Adrenal gland (tissue), 12 donors: ENCODE measurements around the gene RAD9A. TPM values are rescaled to one million over a fixed set of nuclear protein-coding genes. Genes with fewer than 3 reads are reported as not detected.

Source experiments
- DNase-seq, 7 donors: peaks; one replicate each; pipeline ENCODE4 v3.0.0-alpha.2; 2019 to 2020
- H3K27ac ChIP-seq, 5 donors: fragments of 200-600 bp; sonication (generic) in 4 of 5; 1 replicate in 3 of 5; 2 replicates in 2 of 5; pipeline versions ENCODE4 v1.5.1 to v1.8.0; 2016 to 2020; ENCODE audit warnings: mild to moderate bottlenecking in 1 of 5
- H3K27me3 ChIP-seq: fragments of 200-600 bp; 2 replicates; pipeline ENCODE4 v1.8.0; 2021
- H3K36me3 ChIP-seq, 2 donors: fragments of 200-600 bp; replicated peaks in 1 of 2; 1 replicate in 1 of 2; 2 replicates in 1 of 2; pipeline versions ENCODE4 v1.5.1 to v1.8.0; 2018 to 2022
- H3K4me1 ChIP-seq, 2 donors: fragments of 200-600 bp; replicated peaks in 1 of 2; 1 replicate in 1 of 2; 2 replicates in 1 of 2; pipeline versions ENCODE4 v1.5.1 to v1.8.0; 2018 to 2021
- H3K4me3 ChIP-seq, 4 donors: fragments of 200-600 bp; sonication (generic) in 3 of 4; one replicate each; pipeline ENCODE4 v1.5.1; 2016 to 2018
- H3K9me3 ChIP-seq, 3 donors: fragments of 200-600 bp; sonication (generic) in 1 of 3; replicated peaks in 1 of 3; 1 replicate in 2 of 3; 2 replicates in 1 of 3; pipeline versions ENCODE4 v1.5.1 to v1.8.0; 2016 to 2021
- POLR2A ChIP-seq, 2 donors: fragments of 450-650 bp; IDR thresholded peaks; one replicate each; pipeline ENCODE4 v1.6.1; 2017; ENCODE audit warnings: antibody characterized with exemption in 2 of 2, mild to moderate bottlenecking in 2 of 2, moderate library complexity in 1 of 2
- WGBS, 4 donors: extraction: QIAGEN DNeasy Blood & Tissue Kit in 2 of 4; methylation state at CpG; one replicate each; pipeline versions ENCODE4 v1.1.5 to v1.1.7; 2013 to 2017; 5-methylcytosine and 5-hydroxymethylcytosine counted together
- intact Hi-C, 2 donors: fragments of 100-400 bp; cut with DNase I; formaldehyde crosslinking; loops; one replicate each; pipeline versions ENCODE4 v1.14.1 to v1.15.0; 2022 to 2023
- polyA plus RNA-seq, 3 donors: library from polyadenylated mRNA; stranded (reverse); fragments of 200-250 nt in 2 of 3; fragments of 350-450 nt in 1 of 3; fragmentation: Illumina TruSeq in 1 of 3; extraction: RNeasy Lipid Tissue Mini Kit (QIAGEN cat#74804) in 1 of 3; gene quantifications; one replicate each; pipeline ENCODE4 v1.2.3, GENCODE V29; 2013 to 2014
- total RNA-seq, 9 donors: library from RNA; depleted of rRNA in 4 of 9; stranded (reverse); fragments of >200 nt in 4 of 9; fragments of 120-200 nt in 1 of 9; fragmentation: NEBNext Ultra II Directional in 1 of 9; extraction: Animal tissue kit (Norgen Biotek cat#: 25700) in 1 of 9; gene quantifications; one replicate each; pipeline versions ENCODE4 v1.1.0 to v1.2.4, GENCODE V29; 2013 to 2023
- TF ChIP-seq, protein P1 (sequence below), 6 experiments: fragments of 450-650 bp in 4 of 6; fragments of 200-600 bp in 2 of 6; sonication (generic) in 1 of 6; IDR thresholded peaks; 1 replicate in 5 of 6; 2 replicates in 1 of 6; pipeline versions ENCODE4 v1.5.1 to v1.8.0; 2016 to 2021; ENCODE audit warnings: antibody characterized with exemption in 6 of 6, mild to moderate bottlenecking in 2 of 6, moderate library complexity in 1 of 6
- donor health status: healthy with polysubstance abuse.
- donor health status: Bipolar disorder and iron deficiency.
- donor health status: DM: yes; HTN: yes; CAD: no.
- donor health status: DM: no; HTN: no; CAD: no.
- donor health status: DM: no; HTN: no; CAD: no.
- donor health status: DM: yes; HTN: yes; CAD: no.

The RAD9A gene
- total and polyA plus RNA-seq, 12 donors = 5.4 to 57.7 (median 15.0) TPM

DNA sequence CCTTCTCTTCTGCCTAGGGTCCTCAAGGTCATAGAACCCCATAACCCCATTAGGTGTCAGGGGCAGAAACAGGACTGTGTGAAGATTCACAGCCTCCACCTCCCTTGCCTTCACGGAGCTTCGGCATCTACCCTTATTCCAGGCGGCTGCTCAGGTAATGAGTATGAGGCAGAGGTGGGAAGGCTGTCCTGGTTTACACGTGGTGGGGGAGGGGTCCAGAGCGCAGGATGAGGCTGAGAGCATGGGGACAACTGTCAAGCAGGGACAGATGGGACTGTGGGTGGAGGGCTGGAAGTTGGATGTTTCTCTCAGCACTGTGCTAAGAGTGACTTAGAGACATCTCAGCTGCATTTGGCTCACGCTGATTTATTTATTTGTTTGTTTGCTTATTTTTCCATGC, 4.3 kb upstream of the RAD9A start:
- Histone ChIP-seq H3K27me3 (no peaks in the 10 kb centered on the region), H3K4me3 (no peak overlapping the region), H3K9me3 (no peaks in the 10 kb centered on the region), H3K4me1 (peaks cover 9 to 12% of the 10 kb centered on the region in 2 donors), H3K27ac (no peak overlapping the region), H3K36me3 (no peaks in the 10 kb centered on the region)
- intact Hi-C loops = no loop called here
- TF ChIP-seq, protein P1, sequence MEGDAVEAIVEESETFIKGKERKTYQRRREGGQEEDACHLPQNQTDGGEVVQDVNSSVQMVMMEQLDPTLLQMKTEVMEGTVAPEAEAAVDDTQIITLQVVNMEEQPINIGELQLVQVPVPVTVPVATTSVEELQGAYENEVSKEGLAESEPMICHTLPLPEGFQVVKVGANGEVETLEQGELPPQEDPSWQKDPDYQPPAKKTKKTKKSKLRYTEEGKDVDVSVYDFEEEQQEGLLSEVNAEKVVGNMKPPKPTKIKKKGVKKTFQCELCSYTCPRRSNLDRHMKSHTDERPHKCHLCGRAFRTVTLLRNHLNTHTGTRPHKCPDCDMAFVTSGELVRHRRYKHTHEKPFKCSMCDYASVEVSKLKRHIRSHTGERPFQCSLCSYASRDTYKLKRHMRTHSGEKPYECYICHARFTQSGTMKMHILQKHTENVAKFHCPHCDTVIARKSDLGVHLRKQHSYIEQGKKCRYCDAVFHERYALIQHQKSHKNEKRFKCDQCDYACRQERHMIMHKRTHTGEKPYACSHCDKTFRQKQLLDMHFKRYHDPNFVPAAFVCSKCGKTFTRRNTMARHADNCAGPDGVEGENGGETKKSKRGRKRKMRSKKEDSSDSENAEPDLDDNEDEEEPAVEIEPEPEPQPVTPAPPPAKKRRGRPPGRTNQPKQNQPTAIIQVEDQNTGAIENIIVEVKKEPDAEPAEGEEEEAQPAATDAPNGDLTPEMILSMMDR (IDR thresholded peaks at IDR 0.05) = no peak
- no peak for TF ChIP-seq POLR2A (IDR thresholded peaks at IDR 0.05)
- DNase-seq = no peak
- 56 to 83% (median 59%) methylated on average over 1 to 6 of the region's 6 CpGs for WGBS, 4 donors

DNA sequence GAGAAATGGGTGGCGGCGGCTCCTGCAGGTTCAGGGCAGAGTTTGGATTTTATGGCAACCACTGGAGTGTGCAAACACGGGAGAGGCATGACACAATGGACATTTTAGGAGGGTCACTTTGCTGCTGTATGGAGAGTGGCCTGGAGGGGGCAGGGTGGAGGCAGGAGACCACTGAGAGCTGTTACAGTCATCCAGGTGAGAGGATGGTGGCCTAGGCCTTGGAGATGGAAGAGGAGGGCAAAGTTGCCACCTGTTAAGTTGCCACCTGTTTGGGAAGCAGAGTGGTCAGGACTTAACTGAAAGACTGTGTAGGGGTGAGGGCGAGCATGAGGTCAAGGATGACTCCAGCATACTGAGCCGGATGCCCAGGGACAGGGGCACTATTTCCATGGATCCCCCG, 2.3 kb upstream of the RAD9A start:
- H3K36me3 ChIP-seq = no peaks in the 10 kb centered on the region
- no peak for TF ChIP-seq POLR2A (IDR thresholded peaks at IDR 0.05)
- TF ChIP-seq, protein P1 (IDR thresholded peaks at IDR 0.05) = peak in 5 of 6 experiments; percentile 12 to 47 (median 45)
- no peak overlapping the region for H3K27ac ChIP-seq
- H3K4me1 ChIP-seq = peaks cover 14 to 17% of the 10 kb centered on the region in 2 donors
- 54 to 67% (median 63%) methylated on average over 6 of the region's 6 CpGs for WGBS, 4 donors
- H3K9me3 ChIP-seq = no peaks in the 10 kb centered on the region
- DNase-seq = peak in 2 of 7 donors; percentile 44 to 75
- intact Hi-C loops = no loop called here
- no peak overlapping the region for H3K4me3 ChIP-seq
- H3K27me3 ChIP-seq = no peaks in the 10 kb centered on the region

DNA sequence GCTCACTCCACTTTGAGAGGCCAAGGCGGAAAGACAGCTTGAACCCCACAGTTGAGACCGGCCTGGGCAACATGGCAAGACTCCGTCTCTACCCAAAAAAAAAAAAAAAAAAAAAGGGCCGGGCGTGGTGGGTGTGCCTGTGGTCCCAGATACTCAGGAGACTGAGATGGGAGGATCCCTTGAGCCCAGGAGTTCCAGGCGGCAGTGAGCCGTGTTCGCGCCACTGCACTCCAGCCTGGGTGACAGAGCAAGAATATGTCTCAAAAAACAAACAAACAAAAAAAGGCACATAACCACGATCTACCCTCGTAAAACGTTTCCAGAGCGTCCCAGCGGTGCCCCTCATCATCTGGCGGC, 861 bp upstream of the RAD9A start:
- Histone ChIP-seq H3K36me3 (peaks cover 0 to 3% of the 10 kb centered on the region in 2 donors), H3K4me1 (peaks cover 14 to 17% of the 10 kb centered on the region in 2 donors), H3K27ac (peak overlapping the region in 4 of 5 donors; percentile 68 to 92 (median 79)), H3K4me3 (peak overlapping the region; percentile 0 to 94 (median 70)), H3K27me3 (no peaks in the 10 kb centered on the region), H3K9me3 (no peaks in the 10 kb centered on the region)
- TF ChIP-seq, protein P1 (IDR thresholded peaks at IDR 0.05) = no peak
- TF ChIP-seq POLR2A (IDR thresholded peaks at IDR 0.05) = no peak
- intact Hi-C loops = no loop called here
- DNase-seq = no peak
- 12 to 17% (median 13%) methylated on average over 13 to 15 of the region's 15 CpGs for WGBS, 4 donors

DNA sequence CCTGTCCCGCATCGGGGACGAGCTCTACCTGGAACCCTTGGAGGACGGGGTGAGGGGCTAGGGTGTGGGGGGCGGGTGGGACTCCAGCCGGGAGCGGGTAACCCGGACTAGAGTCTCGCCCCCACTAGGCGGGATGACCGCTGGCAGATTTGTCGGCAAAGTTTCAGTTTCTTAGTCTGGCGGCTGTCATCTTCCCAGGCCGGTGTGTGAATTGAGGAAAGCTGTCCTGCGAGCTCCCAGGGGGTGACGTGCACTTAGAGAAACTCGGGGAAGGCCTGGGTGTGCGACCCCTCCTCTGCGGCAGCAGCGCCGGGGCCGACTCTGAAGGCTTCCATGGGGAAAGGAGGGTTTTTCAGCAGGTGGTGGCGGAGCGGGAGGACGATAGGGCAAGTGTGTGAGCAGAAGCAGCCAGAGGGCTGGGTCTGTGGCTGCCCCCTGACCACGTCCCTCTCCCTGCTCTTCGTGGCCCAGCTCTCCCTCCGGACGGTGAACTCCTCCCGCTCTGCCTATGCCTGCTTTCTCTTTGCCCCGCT, 463 bp downstream of the RAD9A start:
- Histone ChIP-seq H3K4me3 (peak overlapping the region; percentile 51 to 94 (median 74)), H3K27ac (peak overlapping the region in 4 of 5 donors; percentile 67 to 92 (median 79)), H3K27me3 (no peaks in the 10 kb centered on the region), H3K4me1 (peaks cover 17 to 19% of the 10 kb centered on the region in 2 donors), H3K9me3 (no peaks in the 10 kb centered on the region), H3K36me3 (peaks cover 0 to 5% of the 10 kb centered on the region in 2 donors)
- DNase-seq = peak in 1 of 7 donors; percentile 67
- 7 to 17% (median 11%) methylated on average over 8 to 31 of the region's 31 CpGs for WGBS, 4 donors
- intact Hi-C loops = no loop called here
- no peak for TF ChIP-seq POLR2A (IDR thresholded peaks at IDR 0.05)
- TF ChIP-seq, protein P1 (IDR thresholded peaks at IDR 0.05) = no peak
